ENCODE results near the gene NVL. TPM values are rescaled to one million over a fixed set of nuclear protein-coding genes. Genes with fewer than 3 reads are reported as not detected.

Gene NVL
- total and polyA plus RNA-seq, 2 of the 8 experiments (the other 6 are each of a cell fraction or from before 2014, with no cell fraction given): 22.7 to 45.8 TPM

DNA sequence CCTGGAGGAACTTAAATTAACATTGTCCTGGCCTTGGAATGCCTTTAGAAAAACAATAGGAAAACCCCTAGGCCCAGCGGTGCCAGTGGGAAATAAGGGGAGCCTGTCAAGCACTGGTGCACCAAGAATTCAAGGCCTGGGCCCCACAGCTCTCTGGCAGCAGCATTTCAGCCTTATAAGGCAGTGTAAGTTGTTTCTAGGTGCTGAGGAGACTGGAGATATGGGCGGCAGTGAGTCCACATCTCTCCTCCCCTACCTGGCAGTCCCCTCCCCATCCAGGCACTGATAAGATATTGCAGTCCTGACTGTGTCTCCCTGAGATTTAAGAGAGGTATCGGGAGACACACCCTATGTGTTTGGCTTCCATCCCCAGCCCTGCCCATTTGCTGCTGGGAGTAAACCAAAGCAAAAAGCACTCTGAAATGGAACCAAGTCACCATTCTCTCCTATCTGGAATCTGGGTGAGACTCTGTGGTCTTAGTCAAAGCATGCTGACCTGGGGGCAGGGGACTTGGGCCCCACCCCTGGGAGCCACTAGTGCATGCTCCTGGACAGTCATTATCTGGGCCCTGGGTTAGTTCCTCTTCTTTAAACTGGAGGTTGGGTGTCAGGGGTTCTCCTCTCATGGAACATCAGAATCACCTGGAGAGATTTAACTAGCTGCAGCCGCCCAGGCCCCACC, 116.4 kb downstream of the NVL start:
- no peaks in the 10 kb centered on the region for H3K79me1 ChIP-seq (ENCODE audit: low read depth, low read length)
- no peak overlapping the region for H3K56ac ChIP-seq (replicated peaks; ENCODE audit: insufficient read length, low read depth, low read length)
- no peak overlapping the region for H3K4ac ChIP-seq (replicated peaks; ENCODE audit: insufficient read length, low read depth, low read length)
- peak overlapping the region in 1 of 2 experiments; percentile 40; a peak in 1 of 4 replicates for H3K4me2 ChIP-seq (ENCODE audit: insufficient read depth in 1 of 2, low read depth in 2 of 2, low read length in 2 of 2)
- no peak overlapping the region; a peak in 1 of 8 replicates for H3K4me3 ChIP-seq (ENCODE audit: extremely low read depth in 1 of 4, insufficient read depth in 2 of 4, low read depth in 3 of 4, low read length in 4 of 4)
- 47% methylated on average over 4 of the region's 4 CpGs; no CpG with 5 or more reads in 1 of the 2 experiments for WGBS, 2 experiments (ENCODE audit: extremely low coverage in 1 of 2, insufficient coverage in 1 of 2, insufficient read length in 1 of 2, insufficient replicate concordance in 2 of 2, low coverage in 1 of 2, low lambda C conversion rate in 2 of 2, missing lambda C conversion rate in 1 of 2)
- H4K20me1 ChIP-seq (replicated peaks in 1 of 2; ENCODE audit: control insufficient read depth in 1 of 2, insufficient read depth in 2 of 2, low read length in 2 of 2): no peaks in the 10 kb centered on the region
- no peak overlapping the region for H4K91ac ChIP-seq (replicated peaks; ENCODE audit: insufficient read length, low read length)
- H3K23me2 ChIP-seq (ENCODE audit: low read depth, low read length): no peaks in the 10 kb centered on the region
- peak overlapping the region; percentile 80; the same call in 1 of the 2 replicates for H4K8ac ChIP-seq (ENCODE audit: extremely low read depth, insufficient read depth, low read length)
- peak; percentile 44 to 59 for DNase-seq (ENCODE audit: low read depth in 1 of 2, low spot score in 2 of 2)
- no peak overlapping the region for H3K18ac ChIP-seq (ENCODE audit: extremely low read depth, low read length)
- peak overlapping the region; percentile 89 for H2BK20ac ChIP-seq (ENCODE audit: low read length)
- H3K9ac ChIP-seq (replicated peaks in 1 of 4; ENCODE audit: extremely low read depth in 1 of 4, low read depth in 3 of 4, low read length in 3 of 4): peak overlapping the region in 1 of 4 experiments; percentile 48; a peak in 3 of 7 replicates
- H2BK12ac ChIP-seq (ENCODE audit: low read depth, low read length): no peak overlapping the region; the same call in 1 of the 2 replicates
- no peak overlapping the region for H3K23ac ChIP-seq (ENCODE audit: insufficient read length)
- H4K5ac ChIP-seq (ENCODE audit: insufficient read length, low read depth, low read length): no peak overlapping the region
- ChIA-PET CTCF (ENCODE audit: partially characterized antibody) (interaction anchor here (0.6 to 1.6 kb wide), 5 partner anchors 12 to 67 kb away, joined by 3 to 5 read pairs (median 4); no protein-coding TSS in a partner anchor), POLR2A (ENCODE audit: partially characterized antibody) (interaction anchor here (0.8 to 2.8 kb wide), 6 partner anchors 9 to 128 kb away, joined by 3 to 22 read pairs (median 4); partner anchors contain the start of gene DEGS1)
- 0 out of 2 replicates have a peak overlapping the region, but pooled peaks have one; percentile 72 for H2BK15ac ChIP-seq (ENCODE audit: low read length)
- H3K14ac ChIP-seq (ENCODE audit: insufficient read length): no peak overlapping the region
- FAIRE-seq: no peak
- no peak overlapping the region for H2AK5ac ChIP-seq (ENCODE audit: low read depth, low read length)
- H2BK120ac ChIP-seq (replicated peaks; ENCODE audit: low read depth, low read length): no peak overlapping the region
- no peaks in the 10 kb centered on the region for H3K36me3 ChIP-seq (ENCODE audit: control insufficient read depth in 2 of 4, insufficient read depth in 4 of 4, low read length in 3 of 4)
- peak overlapping the region; percentile 66; the same call in 1 of the 2 replicates for H2BK5ac ChIP-seq (ENCODE audit: low read depth, low read length)
- H3K9me3 ChIP-seq (ENCODE audit: insufficient read depth in 2 of 2, low read depth in 1 of 2, low read length in 1 of 2): no peaks in the 10 kb centered on the region; a peak in 1 of 4 replicates
- H2AFZ ChIP-seq (ENCODE audit: low read length): 0 out of 2 replicates have a peak overlapping the region, but pooled peaks have one; percentile 8
- peak overlapping the region; percentile 6; the same call in 1 of the 2 replicates for H3K27ac ChIP-seq (ENCODE audit: low read depth, low read length)
- no peaks in the 10 kb centered on the region; a peak in 1 of 7 replicates for H3K27me3 ChIP-seq (replicated peaks in 1 of 4; ENCODE audit: control insufficient read depth in 3 of 4, extremely low read depth in 1 of 4, insufficient read depth in 3 of 4, low read length in 3 of 4)
- H3K79me2 ChIP-seq (ENCODE audit: control insufficient read depth in 1 of 2, insufficient read depth in 2 of 2, low read length in 2 of 2): no peaks in the 10 kb centered on the region
- H3K4me1 ChIP-seq (replicated peaks in 1 of 4; ENCODE audit: control insufficient read depth in 3 of 4, insufficient read depth in 4 of 4, low read length in 3 of 4): peaks cover 7 to 15% (median 11%) of the 10 kb centered on the region in 4 experiments
- TF ChIP-seq MAX (IDR thresholded peaks at IDR 0.05): 0 out of 2 replicates have a peak, but pooled peaks have one; percentile 6
- no peak for TF ChIP-seq CREB1 (IDR thresholded peaks at IDR 0.05)
- no peak for TF ChIP-seq MAFK (IDR thresholded peaks at IDR 0.05; ENCODE audit: low read depth, low read length)
- no peak for TF ChIP-seq JUND (IDR thresholded peaks at IDR 0.05; ENCODE audit: low read length)
- TF ChIP-seq TEAD4 (IDR thresholded peaks at IDR 0.05; ENCODE audit: low read depth, low read length): peak; percentile 70
- TF ChIP-seq TBP (IDR thresholded peaks at IDR 0.05; ENCODE audit: low read depth, low read length): 0 out of 2 replicates have a peak, but pooled peaks have one; percentile 24
- no peak for TF ChIP-seq CHD2 (IDR thresholded peaks at IDR 0.05; ENCODE audit: low read length)
- TF ChIP-seq PHF8 (conservative IDR thresholded peaks at IDR 0.05; ENCODE audit: low read depth, low read length): no peak
- TF ChIP-seq BCL11A (IDR thresholded peaks at IDR 0.05; ENCODE audit: low read depth in 2 of 2, low read length in 2 of 2): no peak
- no peak for TF ChIP-seq GABPA (IDR thresholded peaks at IDR 0.05; ENCODE audit: borderline replicate concordance, insufficient read depth, low read length)
- TF ChIP-seq CBX5 (IDR thresholded peaks at IDR 0.05; ENCODE audit: low read depth, low read length): no peak

Measured in H1 (cell line).